PC-3 (cell line): ENCODE data around the gene BLACAT1.

ENCODE experiments used
- CTCF ChIP-seq: fragments of 300-600 bp; sonication (generic); conservative IDR thresholded peaks from 2 replicates; pipeline ENCODE4 v1.5.1; 2017; ENCODE audit warnings: antibody characterized with exemption, low read depth, mild to moderate bottlenecking, low read length
- EZH2 ChIP-seq: fragments of 300-600 bp; sonication (generic); IDR thresholded peaks from one replicate; pipeline ENCODE4 v1.6.1; 2017; ENCODE audit warnings: antibody characterized with exemption, mild to moderate bottlenecking, low read length; ENCODE audit not compliant: unreplicated experiment
- EZH2phosphoT487 ChIP-seq: fragments of 300-600 bp; sonication (generic); IDR thresholded peaks from 2 replicates; pipeline ENCODE4 v1.6.1; 2018; ENCODE audit warnings: mild to moderate bottlenecking, antibody characterized with exemption, low read length, borderline replicate concordance

- TF ChIP-seq CTCF = no peak
- no peak for TF ChIP-seq EZH2
- no peak for TF ChIP-seq EZH2phosphoT487
Measured at GRCh38 chr1:205452933-205453332, 2.9 kb downstream of the BLACAT1 start.
